Stimulated activated CD8-positive, alpha-beta memory T cell treated with anti-CD3 and anti-CD28 coated beads, Interleukin-12 subunit alpha, Interleukin-12 subunit beta, amount 100 ng/mL, for 1 hour (primary cell): ENCODE results near the gene PVALB.

Experiments
- DNase-seq: peaks from one replicate; pipeline ENCODE4 v3.0.0-alpha.2; 2020; ENCODE audit warnings: low read depth

The PVALB gene

DNA sequence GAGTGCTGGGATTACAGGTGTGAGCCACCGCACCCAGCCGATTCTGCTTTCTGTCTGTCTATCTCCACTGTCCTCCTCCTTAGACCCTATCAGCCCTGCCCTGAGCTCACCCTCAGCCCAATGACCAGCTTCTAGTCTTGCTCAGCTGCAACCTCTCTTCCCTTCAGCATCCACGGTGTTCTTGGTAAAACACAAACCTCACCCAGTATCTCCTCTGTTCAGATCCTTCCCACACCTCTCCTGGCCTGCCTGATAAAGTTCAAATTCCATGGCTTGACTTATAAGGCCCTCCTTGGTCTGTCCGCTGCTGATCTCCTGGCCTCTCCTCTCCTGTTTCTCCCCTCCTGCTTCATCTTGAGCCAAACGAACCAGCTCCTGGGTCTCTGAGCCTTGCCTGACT is 29.4 kb upstream of the PVALB start:
- no peak for DNase-seq

DNA sequence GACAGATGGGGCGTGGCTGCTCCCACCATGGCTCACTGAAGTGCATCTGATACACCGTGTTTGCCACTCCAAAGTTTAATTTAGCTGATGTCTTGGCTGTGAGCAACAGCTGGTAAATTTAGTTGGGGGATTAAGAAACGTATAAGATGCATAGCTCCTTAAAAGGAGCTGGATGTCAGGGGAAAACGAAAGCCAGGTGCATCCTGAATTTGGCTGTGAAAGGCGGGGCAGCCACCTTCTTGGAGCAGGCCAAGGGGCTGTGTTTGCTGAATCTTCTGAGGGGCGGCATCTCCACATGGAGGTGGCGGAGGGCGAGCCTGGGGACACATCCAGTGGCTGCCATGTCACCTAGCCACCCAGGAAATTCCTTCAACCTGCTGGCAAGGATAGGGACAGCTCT is 23.3 kb upstream of the PVALB start:
- DNase-seq: no peak

DNA sequence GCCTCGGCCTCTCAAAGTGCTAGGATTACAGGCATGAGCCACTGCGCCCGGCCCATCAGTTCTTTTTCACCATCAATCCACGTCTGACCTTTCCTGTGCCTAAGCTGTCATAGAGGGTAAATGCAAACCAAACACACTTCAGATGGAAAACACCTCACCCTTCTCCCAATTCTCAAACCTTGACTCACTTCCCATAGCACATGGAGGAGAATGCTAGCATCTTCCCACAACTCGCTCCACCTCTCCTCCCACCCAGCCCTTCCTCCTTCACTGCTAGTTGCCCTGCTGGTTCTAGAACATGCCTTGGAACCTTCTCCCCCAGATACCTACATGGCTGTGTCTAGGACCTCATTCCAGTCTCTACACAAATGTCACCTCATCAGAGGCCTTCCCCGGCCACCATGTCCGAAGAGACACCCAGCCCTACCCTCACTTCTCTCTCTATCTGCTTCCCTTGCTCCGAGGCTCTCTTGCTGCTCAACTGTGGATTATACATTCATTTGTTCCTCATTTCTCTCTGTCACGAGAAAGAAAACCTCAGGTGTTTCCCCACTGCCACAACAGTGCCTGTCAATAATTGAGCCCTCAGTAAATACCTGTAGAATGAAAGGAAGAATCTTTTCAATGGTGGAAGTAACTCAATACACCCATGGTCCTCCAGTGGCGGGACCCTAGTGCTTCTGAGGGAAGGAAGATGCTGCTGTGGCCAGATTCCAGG is 22.7 kb upstream of the PVALB start:
- no peak for DNase-seq

DNA sequence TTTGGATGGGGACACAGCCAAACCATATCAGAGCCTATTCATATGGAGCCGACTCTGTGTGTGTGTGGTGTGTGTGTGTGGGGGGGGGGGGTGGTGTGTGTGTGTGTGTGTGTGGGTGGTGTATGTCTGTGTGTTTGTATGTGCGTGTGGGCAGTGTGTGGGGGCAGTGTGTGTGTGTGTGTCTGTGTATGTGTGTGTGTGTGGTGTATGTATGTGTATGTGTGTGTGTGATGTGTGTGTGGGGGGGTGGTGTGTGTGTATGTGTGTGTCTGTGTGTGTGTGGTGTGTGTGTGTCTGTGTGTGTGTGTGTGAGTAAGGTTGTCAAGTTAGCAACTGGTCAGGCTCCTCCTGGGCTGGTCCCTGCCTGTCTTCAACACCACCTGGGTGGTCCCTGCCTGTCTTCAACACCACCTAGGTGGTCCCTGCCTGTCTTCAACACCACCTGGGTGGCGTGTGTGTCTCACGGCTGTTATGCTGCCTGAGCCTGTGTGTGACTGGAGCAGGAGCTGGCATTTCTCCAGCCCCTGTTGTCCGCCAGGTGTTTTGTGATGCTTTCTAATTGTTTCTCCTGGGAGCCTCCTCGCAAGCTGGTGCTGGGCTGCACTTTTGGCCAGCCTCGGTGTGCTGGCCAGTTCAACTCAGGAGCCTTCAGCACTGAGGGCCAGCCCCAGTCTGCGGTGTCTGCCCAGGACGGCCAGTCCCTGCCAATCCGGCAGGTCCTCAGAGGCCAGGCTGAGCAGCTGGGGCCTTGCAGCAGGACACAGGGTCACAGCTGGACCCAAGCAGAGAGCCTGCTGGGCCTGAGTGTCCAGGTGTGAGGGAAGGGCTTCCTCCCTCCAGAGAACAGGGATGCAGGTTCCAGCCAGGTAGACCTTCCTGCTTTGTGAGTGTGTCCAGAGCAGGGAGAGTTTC is 21.5 kb upstream of the PVALB start:
- DNase-seq: no peak

DNA sequence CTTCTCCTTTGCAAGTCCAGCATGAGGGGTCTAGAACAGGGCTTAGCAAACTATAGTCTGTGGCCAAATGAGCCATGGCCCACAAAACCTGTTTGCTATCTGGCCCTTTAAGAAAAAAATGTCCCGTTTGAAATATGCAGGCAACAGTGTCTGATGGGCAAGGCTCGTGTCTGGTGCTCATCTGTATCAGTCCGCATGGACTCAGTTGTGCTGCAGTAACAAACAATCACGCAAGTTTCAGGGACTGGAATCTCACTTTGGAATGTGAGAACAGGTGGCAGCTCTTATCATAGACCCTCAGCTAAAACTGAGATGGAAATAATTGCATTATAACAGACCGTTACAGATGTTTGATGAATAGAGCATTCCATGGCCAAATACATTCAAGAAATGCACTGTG is 19.1 kb upstream of the PVALB start:
- no peak for DNase-seq

DNA sequence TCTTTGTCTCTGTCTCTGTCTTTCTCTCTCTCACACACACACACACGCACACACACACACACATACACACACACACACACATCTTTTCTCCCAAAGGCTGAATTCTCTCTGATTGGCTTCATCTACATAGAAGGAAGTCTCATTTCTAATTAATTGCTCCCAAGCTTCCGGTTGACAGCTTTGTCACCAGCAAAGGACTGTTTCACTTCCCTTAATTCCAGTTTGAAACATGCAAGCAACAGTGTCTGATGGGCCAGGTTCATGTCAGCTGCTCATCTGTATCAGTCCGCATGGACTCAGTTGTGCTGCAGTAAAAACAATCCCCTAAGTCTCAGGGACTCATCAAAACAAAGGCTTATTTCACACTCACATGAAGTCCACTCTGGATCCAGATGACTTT is 16.2 kb upstream of the PVALB start:
- DNase-seq: no peak

DNA sequence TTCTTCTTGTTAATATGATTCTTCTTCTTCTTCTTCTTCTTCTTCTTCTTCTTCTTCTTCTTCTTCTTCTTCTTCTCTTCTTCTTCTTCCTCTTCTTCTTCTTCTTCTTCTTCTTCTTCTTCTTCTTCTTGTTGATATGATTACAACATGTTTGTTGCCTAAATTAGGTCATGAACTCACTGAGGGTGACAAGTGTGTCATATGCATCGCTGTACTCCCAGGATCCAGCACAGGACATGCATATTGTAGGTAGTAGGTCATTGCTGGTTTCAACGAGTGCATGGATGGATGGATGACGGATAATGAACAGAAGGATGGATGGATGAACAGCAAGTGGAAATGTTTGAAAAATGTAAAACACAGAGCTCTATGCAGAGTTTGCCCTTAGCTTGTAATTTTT is 14.9 kb upstream of the PVALB start:
- no peak for DNase-seq

DNA sequence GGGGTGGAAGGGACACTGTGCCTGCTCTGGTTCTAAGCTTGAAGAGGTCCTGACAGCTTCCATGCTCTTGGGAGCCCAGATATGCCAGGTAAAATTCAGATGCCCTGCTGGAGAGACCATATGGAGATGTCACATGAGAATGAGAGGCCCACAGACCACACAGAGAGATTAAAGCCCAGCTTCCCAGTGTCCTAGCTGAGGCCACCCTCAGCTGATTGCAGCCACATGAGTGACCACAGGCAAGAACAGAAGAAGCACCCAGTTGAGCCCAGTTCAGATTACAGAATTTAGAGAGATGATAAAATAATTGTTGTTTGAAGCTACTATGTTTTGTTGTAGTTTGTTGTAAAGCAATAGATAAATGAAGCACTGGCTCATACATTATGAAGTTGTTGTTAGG is 14.4 kb upstream of the PVALB start:
- DNase-seq: no peak

DNA sequence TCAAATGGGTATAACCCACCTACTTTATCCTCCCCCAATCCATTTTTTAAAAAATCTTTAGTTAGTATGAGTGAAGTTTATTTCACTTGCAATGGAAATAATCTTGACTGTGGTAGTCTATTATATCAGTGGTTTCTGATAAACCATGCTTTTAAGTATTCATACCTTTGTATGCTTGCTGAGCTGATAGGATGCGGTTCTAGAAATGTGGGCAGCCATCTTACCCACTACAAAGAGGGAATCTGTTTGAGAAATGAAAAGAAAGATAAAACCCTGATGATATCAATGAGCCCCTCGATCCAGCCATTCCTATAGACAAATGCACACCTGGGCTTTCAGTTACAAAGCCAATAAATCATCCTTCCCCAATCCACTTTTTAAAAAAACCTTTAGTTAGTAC is 13.8 kb upstream of the PVALB start:
- no peak for DNase-seq

DNA sequence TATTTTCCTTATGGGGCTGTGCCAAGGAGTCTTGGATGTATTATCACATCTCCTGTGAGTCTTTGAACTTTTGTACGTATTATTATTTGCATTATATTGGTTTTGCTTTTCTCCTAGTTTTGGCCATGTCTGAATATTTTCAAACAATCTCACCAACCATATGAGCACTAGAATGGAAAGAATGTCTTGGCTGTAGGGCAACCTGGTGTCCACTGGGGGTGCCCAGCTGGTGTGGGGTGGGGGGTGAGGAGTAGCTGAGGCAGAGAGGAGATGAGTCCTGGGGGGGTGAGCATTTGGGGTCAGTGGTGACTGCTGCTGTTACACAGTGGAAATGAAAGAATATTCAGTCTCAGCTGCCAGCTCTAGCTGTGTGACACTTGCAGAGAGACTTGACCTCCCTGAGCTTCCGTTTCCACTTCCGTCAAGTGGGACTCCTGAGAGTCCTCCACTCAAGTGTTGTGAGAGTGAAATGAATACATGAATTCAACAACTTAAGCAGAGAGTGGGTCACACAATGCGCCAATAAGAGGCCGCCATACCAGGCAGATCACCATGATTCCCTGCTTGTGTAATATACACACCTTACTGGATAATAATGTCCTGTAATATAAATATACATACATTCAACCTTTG is 12.7 kb upstream of the PVALB start:
- no peak for DNase-seq

DNA sequence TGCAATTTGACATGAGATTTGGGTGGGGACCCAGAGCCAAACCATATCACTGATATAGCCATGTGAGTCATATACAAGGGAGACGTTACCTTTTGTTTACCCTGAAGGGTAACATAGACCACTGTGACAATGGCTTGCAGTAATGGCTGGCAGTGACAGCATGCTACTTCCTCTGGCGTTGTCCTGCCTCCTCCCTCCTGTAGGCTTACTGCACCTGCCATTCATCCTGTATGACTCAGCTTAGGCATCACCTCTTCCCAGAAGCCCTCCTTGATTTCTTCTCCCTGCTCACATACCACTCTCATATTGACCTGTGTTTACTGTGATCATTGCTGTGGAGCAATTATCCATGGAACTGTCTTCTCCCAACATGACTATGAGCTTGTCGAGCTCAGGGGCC is 12.0 kb upstream of the PVALB start:
- no peak for DNase-seq

DNA sequence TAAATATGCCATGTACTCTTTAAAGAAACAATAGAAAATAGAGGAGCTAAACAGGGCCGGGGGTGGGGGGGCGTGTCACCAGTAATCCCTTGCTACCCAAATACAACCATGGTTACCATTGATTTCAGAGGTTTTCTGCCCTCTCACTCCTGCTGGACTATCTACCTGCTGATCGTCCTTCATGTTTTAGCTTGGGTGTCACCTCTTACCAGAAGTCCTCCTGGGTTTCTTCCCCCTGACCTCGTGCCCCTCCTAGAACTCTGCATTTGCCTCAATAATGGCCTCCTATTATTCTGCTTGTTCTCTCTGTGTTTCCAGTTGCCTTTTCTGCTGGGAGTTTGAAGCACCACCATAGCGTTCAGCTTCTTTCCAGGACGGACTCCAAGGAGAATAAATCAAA is 9.4 kb upstream of the PVALB start:
- DNase-seq: no peak

DNA sequence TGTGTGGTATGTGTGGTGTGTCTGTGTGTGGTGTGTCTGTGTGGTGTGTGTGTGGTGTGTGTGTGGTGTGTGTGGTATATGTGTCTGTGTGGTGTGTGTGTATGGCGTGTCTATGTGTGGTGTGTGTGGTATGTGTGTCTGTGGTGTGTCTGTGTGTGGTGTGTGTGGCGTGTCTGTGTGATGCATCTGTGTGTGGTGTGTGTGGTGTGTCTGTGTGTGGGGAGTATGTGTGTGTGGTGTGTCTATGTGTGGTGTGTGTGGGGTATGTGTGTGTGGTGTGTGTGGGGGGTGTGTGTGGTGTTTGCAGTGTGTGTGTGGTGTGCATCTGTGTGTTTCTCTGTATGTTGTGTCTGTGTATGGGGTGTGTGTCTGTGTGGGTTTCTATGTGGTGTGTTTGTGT is 7.8 kb upstream of the PVALB start:
- DNase-seq: no peak

DNA sequence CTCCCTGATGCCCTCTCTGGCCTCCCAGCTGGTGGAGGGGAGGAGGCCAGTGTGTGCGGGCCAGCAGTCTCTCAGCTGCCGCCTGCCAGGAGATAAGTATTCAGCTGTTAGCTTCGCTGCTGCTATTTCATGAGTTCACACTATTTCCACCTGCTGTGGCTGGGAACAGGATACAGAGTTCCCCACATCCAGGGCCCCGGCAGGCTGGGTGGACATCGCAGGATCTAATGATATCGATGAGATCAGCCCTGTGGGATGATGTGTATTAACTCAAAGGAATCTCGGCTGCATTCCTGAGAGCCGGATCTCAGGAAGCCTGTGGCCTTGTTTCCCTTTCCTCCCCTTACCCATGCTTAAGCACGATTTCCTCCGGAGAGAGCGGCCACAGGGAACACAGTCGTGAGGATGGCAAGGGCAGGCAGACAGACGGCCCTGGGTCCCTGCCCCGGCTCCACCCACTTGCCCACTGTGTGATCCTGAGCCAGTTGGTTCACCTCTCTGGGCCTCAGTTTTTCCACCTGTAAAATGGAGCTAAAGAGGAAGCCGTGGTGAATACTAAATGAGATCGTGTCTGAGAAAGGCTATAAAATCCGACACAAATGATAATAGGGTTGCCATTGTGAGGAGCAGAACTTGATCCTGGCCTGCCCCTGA is 6.5 kb upstream of the PVALB start:
- DNase-seq: no peak

DNA sequence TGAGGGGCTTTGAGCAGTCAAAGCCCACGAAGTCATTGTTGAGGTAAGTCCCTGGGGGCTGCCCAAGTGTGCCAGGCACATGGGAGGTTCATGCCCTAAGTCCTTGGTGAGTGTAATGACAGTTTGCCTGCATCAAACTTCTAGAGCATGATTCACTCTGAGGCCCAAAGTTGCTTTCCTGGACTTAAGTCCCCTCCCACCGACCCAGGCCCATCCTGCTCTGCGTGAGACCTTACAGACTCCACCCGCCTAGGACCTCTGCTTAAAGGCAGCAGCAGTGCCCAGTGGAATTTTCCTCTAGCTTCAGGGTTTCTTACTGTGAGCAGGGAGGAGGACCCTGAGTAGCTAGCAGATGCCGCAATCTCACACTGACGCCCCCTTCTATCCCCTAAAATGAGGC is 5.7 kb upstream of the PVALB start:
- no peak for DNase-seq

DNA sequence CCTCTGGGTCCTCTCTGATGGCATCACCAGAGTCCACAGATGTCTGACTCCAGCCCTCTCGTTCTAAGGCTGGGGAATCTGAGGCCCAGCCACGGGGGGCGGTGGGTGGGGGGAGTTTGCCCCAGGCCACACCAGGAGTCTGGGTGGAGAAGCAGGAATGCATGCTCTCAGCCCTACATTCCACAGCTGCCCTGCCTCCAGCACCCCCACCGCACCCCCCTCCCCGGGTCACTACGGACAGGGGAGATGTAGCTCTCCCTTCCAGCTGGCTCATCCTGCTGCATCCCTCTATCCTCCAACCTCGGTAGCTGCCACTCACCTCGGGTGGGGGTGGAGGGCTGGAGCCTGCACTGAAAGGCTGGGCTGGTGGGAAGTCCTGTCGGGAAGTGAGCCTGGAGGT is 2.3 kb upstream of the PVALB start:
- no peak for DNase-seq

DNA sequence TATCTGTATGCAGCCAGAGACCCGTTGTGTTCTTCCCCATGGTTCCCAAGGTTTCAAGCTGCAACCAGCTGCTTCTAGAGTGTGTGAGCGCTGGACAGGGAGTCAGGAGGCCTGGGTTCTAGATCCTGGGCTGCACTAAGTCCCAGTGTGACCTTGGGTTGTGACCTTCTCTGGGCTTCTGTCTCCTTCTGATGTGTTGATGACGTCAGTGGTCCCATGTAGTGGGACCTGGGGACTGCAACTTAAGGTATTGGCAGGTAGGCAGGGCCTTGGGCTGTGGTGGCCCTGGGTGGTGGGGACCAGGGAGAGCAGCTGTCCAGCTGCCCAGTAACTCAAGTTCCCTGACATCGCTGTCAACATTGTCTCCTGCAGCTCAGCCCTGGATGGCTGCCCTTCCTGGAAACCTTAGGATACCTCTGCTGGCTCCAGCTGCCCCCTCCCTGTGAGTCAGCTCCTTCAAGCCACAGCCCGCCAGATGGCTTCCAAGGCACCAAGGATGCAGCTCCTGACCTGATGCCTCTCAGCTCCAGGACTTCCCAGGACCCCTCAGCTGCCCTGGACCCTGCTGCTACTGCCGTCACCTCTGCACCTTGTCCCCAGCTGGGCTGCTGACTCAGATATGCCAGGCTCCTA is 1.3 kb upstream of the PVALB start:
- DNase-seq: no peak

DNA sequence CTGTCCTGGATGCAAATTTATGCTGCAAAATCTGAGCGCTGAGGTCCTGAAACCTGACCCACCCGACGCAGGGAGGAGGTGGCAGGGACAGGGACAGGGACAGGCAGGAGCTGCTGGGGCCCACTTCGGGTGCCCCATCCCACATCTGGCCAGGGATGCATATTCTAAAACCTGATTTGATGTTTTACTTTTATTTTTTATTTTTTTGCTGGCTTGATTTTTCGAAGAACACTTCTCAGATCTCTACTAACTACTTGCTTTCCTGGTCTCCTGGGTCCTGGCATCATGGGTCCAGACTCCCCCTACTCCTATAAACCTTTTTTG is 652 bp upstream of the PVALB start:
- DNase-seq: no peak

DNA sequence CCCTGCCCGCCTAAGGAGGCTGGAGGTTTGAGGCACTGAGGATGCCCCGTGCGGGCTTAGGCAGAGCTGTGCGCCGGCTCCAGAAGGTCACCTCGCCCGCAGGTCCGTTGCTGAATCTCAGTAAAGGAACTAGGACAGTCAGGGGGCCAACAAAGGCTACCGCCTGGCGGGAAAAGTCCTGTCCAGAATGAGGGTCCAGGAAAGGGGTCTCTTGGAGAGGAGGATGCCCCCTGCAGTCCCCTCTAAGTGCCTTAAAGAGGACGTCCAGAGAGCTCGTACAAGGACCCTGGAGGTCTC is 548 bp downstream of the PVALB start:
- DNase-seq: no peak

DNA sequence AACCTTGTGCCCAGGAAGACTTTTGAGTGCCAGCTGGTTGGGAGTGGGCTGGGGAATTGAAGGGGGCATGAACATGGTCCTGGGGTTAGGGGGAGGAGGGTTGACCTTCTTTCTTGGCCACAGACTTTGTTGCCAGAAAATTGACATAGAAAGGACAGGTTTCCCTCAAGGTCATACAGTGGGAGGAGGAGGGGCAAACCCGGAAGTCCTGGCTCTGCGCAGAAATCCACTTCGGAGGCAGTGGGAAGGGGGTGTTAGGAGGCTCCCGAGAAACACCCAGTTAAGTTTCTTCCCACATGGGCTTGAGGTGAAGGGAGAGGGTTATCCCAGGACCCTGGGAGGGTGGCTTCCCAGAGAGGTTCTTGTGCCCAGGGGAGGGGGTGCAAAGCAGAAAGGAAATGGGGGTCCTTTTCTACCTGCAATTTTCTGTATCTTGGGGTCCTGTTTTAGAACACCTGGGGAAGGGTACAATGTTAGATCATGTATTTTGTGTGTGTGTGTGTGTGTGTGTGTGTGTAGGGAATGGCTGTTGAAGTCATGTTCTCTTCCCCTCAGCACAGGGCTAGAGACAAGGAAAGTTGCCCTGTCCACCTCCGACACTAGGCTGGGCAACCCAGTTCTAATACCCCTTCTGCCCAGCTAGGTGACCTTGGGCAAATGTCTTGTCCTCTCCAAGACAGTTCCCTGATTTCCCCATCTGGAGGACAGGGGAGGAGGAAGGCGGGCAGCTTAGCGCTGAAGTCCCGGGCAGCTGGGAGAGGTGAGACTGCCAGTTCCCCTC is 1.1 kb downstream of the PVALB start:
- DNase-seq: no peak

DNA sequence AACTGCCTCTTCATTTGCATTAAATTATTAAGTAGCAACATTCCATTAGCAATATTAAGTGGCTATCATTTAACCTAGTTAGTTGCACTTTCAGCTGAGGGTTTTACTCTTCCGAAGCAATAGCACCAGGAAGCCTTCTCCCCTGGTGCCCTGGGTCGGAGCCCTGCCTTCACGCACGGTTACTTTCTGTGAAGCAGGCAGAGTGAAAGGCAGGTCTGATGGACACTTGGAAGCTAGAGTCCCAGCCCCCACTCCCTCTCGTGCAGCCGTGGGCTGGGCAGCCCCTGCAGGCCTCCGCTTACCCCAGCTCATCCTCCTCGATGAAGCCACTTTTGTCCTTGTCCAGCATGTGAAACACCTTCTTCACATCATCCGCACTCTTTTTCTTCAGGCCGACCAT is 2.0 kb downstream of the PVALB start:
- DNase-seq: no peak
